HG03565 (cell line): Measurements from ENCODE around the gene PIF1.

Experiments
- ATAC-seq: cut with Tn5 transposase; IDR thresholded peaks from one replicate; pipeline ENCODE4 v1.9.1; 2021; ENCODE audit warnings: mild to moderate bottlenecking, moderate library complexity; ENCODE audit not compliant: unreplicated experiment

Gene PIF1

DNA sequence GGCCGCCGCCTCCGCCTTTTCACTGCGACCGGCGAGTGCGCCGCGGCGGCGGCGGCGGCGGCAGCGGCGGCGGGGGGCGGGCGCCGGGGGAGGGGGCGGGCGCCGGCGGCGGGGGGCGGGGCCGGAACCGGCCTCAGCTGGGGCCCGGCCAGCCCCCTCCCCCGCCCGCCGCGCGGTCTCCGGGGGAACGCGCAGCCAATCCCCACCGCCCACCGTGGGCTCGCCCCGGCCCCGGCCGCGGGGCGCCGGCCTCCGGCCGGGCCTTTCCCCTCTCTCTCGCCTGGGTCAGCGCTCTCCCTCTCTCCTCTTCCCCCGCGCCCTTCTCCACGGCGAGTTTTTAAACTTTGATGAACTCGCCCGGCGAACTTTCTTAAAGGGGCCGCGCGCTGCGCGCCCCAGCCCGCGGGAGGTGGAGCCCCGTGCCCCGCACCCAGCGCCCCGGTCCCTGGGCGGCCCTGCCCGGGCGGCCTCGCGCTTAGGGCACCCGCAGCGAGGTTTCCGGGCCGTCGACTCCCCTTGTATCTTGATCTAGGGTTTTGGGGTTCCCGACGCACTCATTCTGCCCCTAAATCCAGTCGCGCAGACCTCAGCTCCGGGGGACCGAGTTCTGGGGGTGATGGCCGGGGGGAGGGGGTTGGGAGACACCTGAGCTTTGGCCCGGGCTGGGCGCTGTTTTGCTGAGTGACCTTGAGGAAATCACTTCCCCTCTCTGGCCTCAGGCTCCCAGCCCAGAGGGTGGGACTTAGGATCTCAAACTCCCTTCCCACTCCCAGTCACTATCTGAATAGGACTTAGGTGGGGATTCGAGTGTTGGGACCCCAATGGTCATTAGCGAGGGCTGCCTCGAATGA is 49.7 kb downstream of the PIF1 start, which contains the start of gene RBPMS2:
RBPMS2 (minus strand) TSS at position 39 of the 851 bp plus-strand sequence. CDS start 270 bp downstream, outside the sequence.
- no peak for ATAC-seq

- ATAC-seq = no peak
Measured at GRCh38 chr15:64774629-64775493, 50.6 kb downstream of the PIF1 start.

DNA sequence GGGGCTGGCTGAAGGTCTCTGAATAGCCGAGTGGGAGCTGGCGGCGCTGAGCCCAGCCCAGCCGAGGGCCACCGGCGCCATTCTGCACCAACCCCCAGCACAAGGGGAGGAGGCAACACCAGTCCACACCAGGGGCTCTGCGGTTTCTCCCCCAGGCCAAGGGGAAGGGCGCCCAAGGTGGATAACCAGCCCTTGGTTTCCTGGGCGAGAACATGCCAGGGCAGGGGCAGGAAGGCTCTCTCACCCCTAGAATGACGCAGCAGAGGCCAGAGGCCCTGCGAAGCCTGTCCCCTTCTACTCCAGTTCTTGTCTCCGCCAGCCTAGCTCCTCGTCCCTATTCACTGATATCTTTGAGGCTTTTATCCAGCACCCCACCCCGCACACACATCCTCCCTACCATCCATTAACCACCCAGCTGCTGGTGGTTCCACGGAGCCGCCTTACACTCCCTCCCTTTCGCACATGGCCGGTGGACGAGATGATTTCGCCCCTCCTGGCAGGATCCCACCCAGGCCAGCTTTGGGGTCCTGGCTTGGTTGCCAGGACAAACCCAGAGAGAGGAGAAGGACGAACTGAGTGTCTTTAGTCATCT is 51.3 kb downstream of the PIF1 start:
- ATAC-seq = no peak

- ATAC-seq = no peak
Measured at GRCh38 chr15:64773606-64774005, 51.8 kb downstream of the PIF1 start.

DNA sequence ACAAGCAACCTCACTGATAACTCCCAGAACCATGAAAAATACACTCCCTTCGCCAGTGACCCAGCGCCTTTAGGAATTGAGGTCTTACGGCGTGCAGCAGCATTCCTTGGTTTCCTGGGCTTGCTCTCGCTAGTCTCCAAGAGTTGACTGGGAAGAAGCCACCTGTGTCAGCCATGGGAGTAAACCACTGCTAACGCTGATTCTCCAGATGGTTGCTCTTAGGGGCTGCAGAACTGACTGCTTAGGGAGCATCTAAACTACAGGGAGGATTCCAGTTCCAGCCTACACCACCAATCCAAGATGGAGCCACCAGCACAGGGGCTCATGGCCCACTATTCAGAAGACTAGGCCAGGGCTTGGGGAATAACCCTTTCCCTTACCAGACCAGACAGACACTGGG is 52.5 kb downstream of the PIF1 start:
- no peak for ATAC-seq

GRCh38 chr15:64772488-64772887 is 53.0 kb downstream of the PIF1 start:
- ATAC-seq = no peak

DNA sequence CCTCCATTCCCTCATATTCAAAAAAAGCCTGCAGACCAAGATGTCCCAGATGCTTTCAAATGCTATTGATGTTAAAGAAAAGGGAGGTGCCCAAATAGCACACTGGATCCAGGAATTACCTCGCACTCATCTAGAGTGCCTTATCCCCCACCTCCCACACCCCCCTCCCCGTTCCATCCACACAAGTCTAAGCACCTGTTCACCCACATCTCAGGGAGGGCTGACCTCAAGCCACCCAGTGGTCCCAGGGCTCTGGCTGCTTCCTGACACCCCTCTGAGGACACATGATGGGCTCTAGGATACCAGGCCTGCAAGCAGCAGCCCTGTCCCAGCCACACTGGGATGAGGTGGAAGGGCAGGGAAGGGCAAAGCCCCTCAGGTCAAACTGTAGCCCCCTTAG is 54.8 kb downstream of the PIF1 start:
- no peak for ATAC-seq

DNA sequence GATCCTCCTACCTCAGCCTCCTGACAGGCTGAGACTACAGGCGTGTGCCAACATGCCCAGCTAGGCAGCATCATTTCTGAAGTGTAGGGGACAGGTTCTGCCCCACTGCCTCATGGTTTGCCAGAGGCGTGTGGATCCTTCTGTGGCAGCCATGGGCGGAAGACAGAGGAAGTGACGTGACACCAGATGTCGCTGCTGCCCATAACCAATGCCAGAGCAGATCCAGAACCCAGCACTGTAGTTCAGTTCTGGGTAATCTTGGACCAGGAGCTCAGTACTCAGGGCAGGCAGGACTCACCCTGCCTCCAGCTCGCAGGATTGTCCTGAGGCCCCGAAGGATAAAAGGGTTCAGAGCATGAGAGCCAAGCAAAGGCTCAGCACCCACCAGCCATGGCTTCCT is 58.2 kb downstream of the PIF1 start:
- no peak for ATAC-seq

- ATAC-seq = no peak
Measured at GRCh38 chr15:64766058-64766457, 59.4 kb downstream of the PIF1 start.
